Mesendoderm (in vitro differentiated cells): ENCODE measurements around the gene GOLGA8A. TPM values are rescaled to one million over a fixed set of nuclear protein-coding genes. Genes with fewer than 3 reads are reported as not detected.

Source experiments
- DNase-seq: peaks from one replicate; pipeline ENCODE4 v3.0.0; 2013
- H2AK5ac ChIP-seq: 2 replicates; pipeline ENCODE4 v1.6.1; 2013; ENCODE audit warnings: low read length, inconsistent platforms
- H2BK120ac ChIP-seq: 2 replicates; pipeline ENCODE4 v1.6.1; 2013; ENCODE audit warnings: low read depth, mild to moderate bottlenecking, low read length, moderate library complexity, mixed read lengths
- H2BK15ac ChIP-seq: replicated peaks from 2 replicates; pipeline ENCODE4 v1.6.1; 2013; ENCODE audit warnings: low read depth, mild to moderate bottlenecking, moderate library complexity
- H2BK5ac ChIP-seq: 2 replicates; pipeline ENCODE4 v1.6.1; 2013; ENCODE audit warnings: low read length, inconsistent platforms
- H3K18ac ChIP-seq: 2 replicates; pipeline ENCODE4 v1.6.1; 2013; ENCODE audit warnings: mild to moderate bottlenecking, low read length, mixed read lengths
- H3K23ac ChIP-seq: one replicate; pipeline ENCODE4 v1.6.1; 2013; ENCODE audit warnings: low read length
- H3K27ac ChIP-seq: 2 replicates; pipeline ENCODE4 v1.5.1; 2013; ENCODE audit warnings: low read depth, mild to moderate bottlenecking, inconsistent platforms, low read length, moderate library complexity
- H3K27me3 ChIP-seq: 2 replicates; pipeline ENCODE4 v1.6.1; 2013; ENCODE audit warnings: low read length, control low read depth, mild to moderate bottlenecking, inconsistent platforms; ENCODE audit not compliant: insufficient read depth, poor library complexity
- H3K36me3 ChIP-seq: 2 replicates; pipeline ENCODE4 v1.6.1; 2013; ENCODE audit warnings: low read length, inconsistent platforms; ENCODE audit not compliant: control insufficient read depth, insufficient read depth
- H3K4ac ChIP-seq: one replicate; pipeline ENCODE4 v1.6.1; 2013; ENCODE audit warnings: low read depth, mild to moderate bottlenecking, low read length, moderate library complexity
- H3K4me1 ChIP-seq: 2 replicates; pipeline ENCODE4 v1.6.1; 2013; ENCODE audit warnings: low read depth, low read length, inconsistent platforms; ENCODE audit not compliant: control insufficient read depth
- H3K4me2 ChIP-seq: 2 replicates; pipeline ENCODE4 v1.6.1; 2013; ENCODE audit warnings: low read length
- H3K4me3 ChIP-seq: 2 replicates; pipeline ENCODE4 v1.5.1; 2013; ENCODE audit warnings: mild to moderate bottlenecking, low read length
- H3K56ac ChIP-seq: one replicate; pipeline ENCODE4 v1.6.1; 2013; ENCODE audit warnings: low read length
- H3K79me1 ChIP-seq: 2 replicates; pipeline ENCODE4 v1.6.1; 2013; ENCODE audit warnings: low read length, inconsistent platforms
- H3K79me2 ChIP-seq: 2 replicates; pipeline ENCODE4 v1.6.1; 2013; ENCODE audit warnings: mild to moderate bottlenecking, low read length; ENCODE audit not compliant: control insufficient read depth, insufficient read depth
- H3K9ac ChIP-seq: 2 replicates; pipeline ENCODE4 v1.6.1; 2013; ENCODE audit warnings: low read length, inconsistent platforms
- H4K5ac ChIP-seq: one replicate; pipeline ENCODE4 v1.6.1; 2013; ENCODE audit warnings: low read length
- H4K8ac ChIP-seq: one replicate; pipeline ENCODE4 v1.6.1; 2013; ENCODE audit warnings: low read depth, mild to moderate bottlenecking, control low read depth, low read length, moderate library complexity
- WGBS: extraction: QIAGEN DNeasy Blood & Tissue Kit; methylation state at CpG from one replicate; pipeline ENCODE4 v1.1.7; 2013; ENCODE audit warnings: low lambda C conversion rate, missing lambda C conversion rate; ENCODE audit not compliant: insufficient coverage; ENCODE audit errors: extremely low coverage; 5-methylcytosine and 5-hydroxymethylcytosine counted together
- polyA plus RNA-seq, 2 experiments: library from polyadenylated mRNA; stranded (reverse); fragments of 200-250 nt; gene quantifications; one replicate each; pipeline ENCODE4 v1.2.3, GENCODE V29; 2013

GOLGA8A gene, protein sequence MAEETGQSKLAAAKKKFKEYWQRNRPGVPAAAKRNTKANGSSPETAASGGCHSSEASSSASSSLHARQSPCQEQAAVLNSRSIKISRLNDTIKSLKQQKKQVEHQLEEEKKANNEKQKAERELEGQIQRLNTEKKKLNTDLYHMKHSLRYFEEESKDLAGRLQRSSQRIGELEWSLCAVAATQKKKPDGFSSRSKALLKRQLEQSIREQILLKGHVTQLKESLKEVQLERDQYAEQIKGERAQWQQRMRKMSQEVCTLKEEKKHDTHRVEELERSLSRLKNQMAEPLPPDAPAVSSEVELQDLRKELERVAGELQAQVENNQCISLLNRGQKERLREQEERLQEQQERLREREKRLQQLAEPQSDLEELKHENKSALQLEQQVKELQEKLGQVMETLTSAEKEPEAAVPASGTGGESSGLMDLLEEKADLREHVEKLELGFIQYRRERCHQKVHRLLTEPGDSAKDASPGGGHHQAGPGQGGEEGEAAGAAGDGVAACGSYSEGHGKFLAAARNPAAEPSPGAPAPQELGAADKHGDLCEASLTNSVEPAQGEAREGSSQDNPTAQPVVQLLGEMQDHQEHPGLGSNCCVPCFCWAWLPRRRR
- polyA plus RNA-seq (2013, experiment 1 of 2), result 5.0 TPM
- polyA plus RNA-seq (2013, experiment 2 of 2), result 5.2 TPM

- Histone ChIP-seq H3K56ac (peak within 1 kb of the TSS; percentile 56), H4K5ac (no peak within 1 kb of the TSS), H3K4ac (no peak within 1 kb of the TSS), H2BK15ac (no peak within 1 kb of the TSS), H2BK120ac (no peak within 1 kb of the TSS), H3K27me3 (peaks cover 5% of the 10 kb centered on the region), H2BK5ac (no peak within 1 kb of the TSS), H3K4me2 (peak within 1 kb of the TSS; percentile 62), H3K79me1 (no peaks in the 10 kb centered on the region), H3K79me2 (no peaks in the 10 kb centered on the region), H3K9ac (peak within 1 kb of the TSS; percentile 59), H2AK5ac (no peak within 1 kb of the TSS), H3K36me3 (no peaks in the 10 kb centered on the region), H3K23ac (no peak within 1 kb of the TSS), H3K27ac (no peak within 1 kb of the TSS), H4K8ac (no peak within 1 kb of the TSS), H3K4me1 (no peaks in the 10 kb centered on the region), H3K18ac (peak within 1 kb of the TSS; percentile 77), H3K4me3 (peak within 1 kb of the TSS; percentile 22)
- peak; percentile 72 for DNase-seq
- WGBS, result no CpG with 5 or more reads among the region's 33 CpGs
Observed at GRCh38 chr15:34437687-34438086, at the start of gene GOLGA8A. Gene GOLGA8A, minus strand, starts transcription at chr15:34437808. Its CDS starts 48,117 bp downstream, at chr15:34389691.

- H3K4ac ChIP-seq, result no peak overlapping the region
- H4K8ac ChIP-seq, result no peak overlapping the region
- H3K4me1 ChIP-seq, result no peaks in the 10 kb centered on the region
- no peak overlapping the region for H4K5ac ChIP-seq
- no peak overlapping the region for H3K23ac ChIP-seq
- H3K4me3 ChIP-seq, result no peak overlapping the region
- DNase-seq, result no peak
- no peak overlapping the region for H2BK15ac ChIP-seq
- H3K9ac ChIP-seq, result no peak overlapping the region
- H3K79me1 ChIP-seq, result no peaks in the 10 kb centered on the region
- no peaks in the 10 kb centered on the region for H3K36me3 ChIP-seq
- no CpG with 5 or more reads among the region's 3 CpGs for WGBS
- no peaks in the 10 kb centered on the region for H3K79me2 ChIP-seq
- no peak overlapping the region for H3K18ac ChIP-seq
- H2AK5ac ChIP-seq, result no peak overlapping the region
- H3K27ac ChIP-seq, result no peak overlapping the region
- H3K27me3 ChIP-seq, result no peaks in the 10 kb centered on the region
- no peak overlapping the region for H2BK5ac ChIP-seq
- H3K56ac ChIP-seq, result no peak overlapping the region
- H3K4me2 ChIP-seq, result no peak overlapping the region
- no peak overlapping the region for H2BK120ac ChIP-seq
Observed at GRCh38 chr15:34483644-34484043, 46.0 kb upstream of the GOLGA8A start.

- no peak overlapping the region for H2BK5ac ChIP-seq
- no peak overlapping the region for H3K9ac ChIP-seq
- no peak overlapping the region for H3K4me3 ChIP-seq
- no peak overlapping the region for H3K56ac ChIP-seq
- H2AK5ac ChIP-seq, result no peak overlapping the region
- H2BK15ac ChIP-seq, result no peak overlapping the region
- no peak overlapping the region for H3K23ac ChIP-seq
- no peak overlapping the region for H3K18ac ChIP-seq
- H4K5ac ChIP-seq, result no peak overlapping the region
- no peaks in the 10 kb centered on the region for H3K4me1 ChIP-seq
- H2BK120ac ChIP-seq, result no peak overlapping the region
- no peak overlapping the region for H3K4me2 ChIP-seq
- no peak overlapping the region for H4K8ac ChIP-seq
- DNase-seq, result no peak
- H3K79me2 ChIP-seq, result no peaks in the 10 kb centered on the region
- no peak overlapping the region for H3K27ac ChIP-seq
- H3K79me1 ChIP-seq, result no peaks in the 10 kb centered on the region
- H3K4ac ChIP-seq, result no peak overlapping the region
- H3K27me3 ChIP-seq, result no peaks in the 10 kb centered on the region
- no peaks in the 10 kb centered on the region for H3K36me3 ChIP-seq
- no CpG with 5 or more reads among the region's 3 CpGs for WGBS
Observed at GRCh38 chr15:34481370-34481769, 43.8 kb upstream of the GOLGA8A start.

DNA sequence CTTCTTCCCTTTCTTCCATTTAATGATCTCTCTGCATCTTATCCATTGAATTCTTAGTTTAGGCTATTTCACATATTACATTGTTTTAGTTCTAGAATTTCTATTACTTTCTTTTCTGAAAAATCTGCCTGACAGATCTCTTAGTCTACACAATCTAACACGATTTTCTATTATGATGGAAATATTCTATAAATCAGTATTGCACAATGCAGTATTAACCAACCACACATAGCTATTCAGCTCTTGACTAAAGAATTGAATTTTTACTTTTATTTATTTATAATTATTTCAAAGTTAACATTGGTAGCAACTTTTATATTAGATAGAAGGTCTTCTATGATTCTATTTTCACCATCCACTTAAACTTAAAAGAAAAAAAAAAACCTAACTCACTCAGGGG lies 36.2 kb upstream of the GOLGA8A start:
- DNase-seq, result no peak
- H3K36me3 ChIP-seq, result no peaks in the 10 kb centered on the region
- no peaks in the 10 kb centered on the region for H3K27me3 ChIP-seq
- H3K23ac ChIP-seq, result no peak overlapping the region
- H3K56ac ChIP-seq, result no peak overlapping the region
- no peak overlapping the region for H3K27ac ChIP-seq
- H3K4me3 ChIP-seq, result no peak overlapping the region
- no peak overlapping the region for H2AK5ac ChIP-seq
- H3K18ac ChIP-seq, result no peak overlapping the region
- 100% methylated on average over 1 of the region's 1 CpG for WGBS
- H4K5ac ChIP-seq, result no peak overlapping the region
- H2BK5ac ChIP-seq, result no peak overlapping the region
- no peaks in the 10 kb centered on the region for H3K79me1 ChIP-seq
- no peak overlapping the region for H3K4me2 ChIP-seq
- no peak overlapping the region for H4K8ac ChIP-seq
- no peak overlapping the region for H2BK120ac ChIP-seq
- no peaks in the 10 kb centered on the region for H3K4me1 ChIP-seq
- no peak overlapping the region for H3K9ac ChIP-seq
- H3K79me2 ChIP-seq, result no peaks in the 10 kb centered on the region
- no peak overlapping the region for H2BK15ac ChIP-seq
- H3K4ac ChIP-seq, result no peak overlapping the region

- H3K27me3 ChIP-seq, result no peaks in the 10 kb centered on the region
- H3K4ac ChIP-seq, result no peak overlapping the region
- no peaks in the 10 kb centered on the region for H3K4me1 ChIP-seq
- no peaks in the 10 kb centered on the region for H3K36me3 ChIP-seq
- WGBS, result no CpG with 5 or more reads among the region's 2 CpGs
- DNase-seq, result no peak
- H2BK15ac ChIP-seq, result no peak overlapping the region
- no peak overlapping the region for H4K8ac ChIP-seq
- H3K27ac ChIP-seq, result no peak overlapping the region
- no peak overlapping the region for H4K5ac ChIP-seq
- no peaks in the 10 kb centered on the region for H3K79me2 ChIP-seq
- H2BK5ac ChIP-seq, result no peak overlapping the region
- H3K9ac ChIP-seq, result no peak overlapping the region
- no peak overlapping the region for H3K23ac ChIP-seq
- no peak overlapping the region for H2AK5ac ChIP-seq
- H3K56ac ChIP-seq, result no peak overlapping the region
- no peaks in the 10 kb centered on the region for H3K79me1 ChIP-seq
- H3K4me2 ChIP-seq, result no peak overlapping the region
- H2BK120ac ChIP-seq, result no peak overlapping the region
- H3K4me3 ChIP-seq, result no peak overlapping the region
- no peak overlapping the region for H3K18ac ChIP-seq
Observed at GRCh38 chr15:34472947-34473346, 35.3 kb upstream of the GOLGA8A start.
